Gastrocnemius medialis (tissue), 4 donors: ENCODE measurements around the gene ZNF646.

Source experiments
- CTCF ChIP-seq, 5 experiments: fragments of 450-650 bp in 3 of 5; fragments of 200-600 bp in 2 of 5; sonication (generic) in 2 of 5; IDR thresholded peaks in 4 of 5; conservative IDR thresholded peaks in 1 of 5; 1 replicate in 4 of 5; 2 replicates in 1 of 5; pipeline ENCODE4 v1.5.1; 2016 to 2019; ENCODE audit warnings: antibody characterized with exemption in 5 of 5, mild to moderate bottlenecking in 3 of 5, moderate library complexity in 3 of 5
- POLR2A ChIP-seq, 2 donors: fragments of 450-650 bp; IDR thresholded peaks; one replicate each; pipeline ENCODE4 v1.6.1; 2017; ENCODE audit warnings: antibody characterized with exemption in 2 of 2, mild to moderate bottlenecking in 2 of 2, moderate library complexity in 2 of 2

- TF ChIP-seq CTCF (IDR thresholded peaks at IDR 0.05 in 4 of 5, conservative IDR thresholded peaks at IDR 0.05 in 1 of 5) (no peak), POLR2A (IDR thresholded peaks at IDR 0.05) (no peak)
Measured at GRCh38 chr16:31029272-31029671, 45.0 kb upstream of the ZNF646 start.
